Heart left ventricle (tissue), 16 donors: ENCODE results near the gene TRAF3. TPM values are rescaled to one million over a fixed set of nuclear protein-coding genes. Genes with fewer than 3 reads are reported as not detected.
A peak's percentile ranks its signal among the peaks of the same experiment; 100 is the strongest.

ENCODE experiments used
- ATAC-seq, 4 donors: fragments of 200-7000 bp; cut with Tn5 transposase; one replicate each; pipeline ENCODE4 v1.9.1; 2020 to 2022; ENCODE audit warnings: moderate library complexity in 4 of 4, mild to moderate bottlenecking in 3 of 4, moderate number of reproducible peaks in 1 of 4
- DNase-seq, 5 donors: peaks; one replicate each; pipeline ENCODE4 v3.0.0-alpha.2; 2020
- H3K27ac ChIP-seq, 12 donors: fragments of 200-600 bp; sonication (generic) in 4 of 12; one replicate each; pipeline versions ENCODE4 v1.5.0 to v1.8.0; 2016 to 2022; ENCODE audit warnings: mild to moderate bottlenecking in 2 of 12
- H3K27me3 ChIP-seq, 9 donors: fragments of 200-600 bp; sonication (generic) in 2 of 9; one replicate each; pipeline versions ENCODE4 v1.5.1 to v1.8.0; 2016 to 2022; ENCODE audit warnings: mild to moderate bottlenecking in 3 of 9
- H3K36me3 ChIP-seq, 9 donors: fragments of 200-600 bp; sonication (generic) in 2 of 9; one replicate each; pipeline versions ENCODE4 v1.5.0 to v1.8.0; 2018 to 2022; ENCODE audit warnings: mild to moderate bottlenecking in 2 of 9
- H3K4me1 ChIP-seq, 12 donors: fragments of 200-600 bp; sonication (generic) in 4 of 12; one replicate each; pipeline versions ENCODE4 v1.5.0 to v1.8.0; 2016 to 2022; ENCODE audit warnings: mild to moderate bottlenecking in 3 of 12
- H3K4me3 ChIP-seq, 12 donors: fragments of 200-600 bp; sonication (generic) in 4 of 12; one replicate each; pipeline versions ENCODE4 v1.5.0 to v1.8.0; 2017 to 2022; ENCODE audit warnings: mild to moderate bottlenecking in 9 of 12, moderate library complexity in 4 of 12
- H3K9me3 ChIP-seq, 12 donors: fragments of 200-600 bp; sonication (generic) in 4 of 12; one replicate each; pipeline versions ENCODE4 v1.5.0 to v1.8.0; 2016 to 2022; ENCODE audit warnings: mild to moderate bottlenecking in 1 of 12
- CTCF ChIP-seq, 12 donors: fragments of 200-600 bp; sonication (generic) in 4 of 12; IDR thresholded peaks; one replicate each; pipeline versions ENCODE4 v1.5.0 to v1.8.0; 2018 to 2022; ENCODE audit warnings: antibody characterized with exemption in 12 of 12, mild to moderate bottlenecking in 5 of 12
- POLR2A ChIP-seq, 2 donors: fragments of 450-650 bp; IDR thresholded peaks; one replicate each; pipeline ENCODE4 v1.6.1; 2017; ENCODE audit warnings: antibody characterized with exemption in 2 of 2, mild to moderate bottlenecking in 2 of 2, moderate library complexity in 2 of 2
- WGBS, 4 donors: extraction: QIAGEN DNeasy Blood & Tissue Kit in 2 of 4; methylation state at CpG; one replicate each; pipeline versions ENCODE4 v1.1.5 to v1.1.7; 2013 to 2018; 5-methylcytosine and 5-hydroxymethylcytosine counted together
- intact Hi-C, 10 donors: fragments of 100-400 bp; cut with DNase I; formaldehyde crosslinking; loops; one replicate each; pipeline versions ENCODE4 v1.11.1 to v1.14.2; 2022
- polyA plus RNA-seq, 2 donors: library from polyadenylated mRNA; stranded (reverse); fragments of 200-250 nt; gene quantifications; one replicate each; pipeline ENCODE4 v1.2.3, GENCODE V29; 2013
- total RNA-seq, 9 donors: library from RNA; depleted of rRNA in 2 of 9; stranded (reverse); fragments of >200 nt in 2 of 9; fragmentation: NEBNext Ultra II Directional in 3 of 9; extraction: Animal tissue kit (Norgen Biotek cat#: 25700) in 3 of 9; gene quantifications; one replicate each; pipeline versions ENCODE4 v1.1.0 to v1.2.4, GENCODE V29; 2016 to 2023
- donor health status: ischemic (EF 13 %, LVEDD 7.1; RV severe dilation, severe dysfunction).
- donor health status: healthy with polysubstance abuse.
- donor health status: DM: no; HTN: yes; CAD: no.
- donor health status: DM: no; HTN: no; CAD: no.
- donor health status: ischemic (EF 25% LVEDD 6.9; RV normal size, moderate dysfunction).
- donor health status: ischemic (EF 25% LVEDD 5.7; RV mildly dilated, moderate dysfunction).
- donor health status: healthy.
- donor health status: DM: yes; HTN: yes; CAD: no.
- donor health status: ischemic (EF 35%, LVEDD 5.7; RV mildly dilated, moderate dysfunction).
- donor health status: nonischemic (EF 11% LVEDD 7.7; RV severe dilation, severe dysfunction).
- donor health status: DM: yes; HTN: yes; CAD: no.
- donor health status: PGD.
- donor health status: ischemic (EF 29% LVEDD 5.4; RV normal size, mild dysfunction).
- donor health status: nonischemic (EF 23%, LVEDD 6.1; RV moderate dilation, normal function).

TRAF3 gene
- total and polyA plus RNA-seq, 11 donors: 1.6 to 20.6 (median 10.6) TPM

GRCh38 chr14:102907303-102907844, 130.1 kb downstream of the TRAF3 start:
- H3K9me3 ChIP-seq: no peaks in the 10 kb centered on the region
- 93 to 97% (median 96%) methylated on average over 33 of the region's 33 CpGs for WGBS, 4 donors
- no peak overlapping the region for H3K27ac ChIP-seq
- H3K36me3 ChIP-seq: peaks cover 0 to 48% (median 19%) of the 10 kb centered on the region in 9 donors
- ATAC-seq: no peak
- intact Hi-C loops: loop anchor here in 1 of 10 donors (5.0 kb wide), 1 partner anchor 130 kb away; the partner anchor contains the start of gene TRAF3
- DNase-seq: peak in 1 of 5 donors; percentile 60
- TF ChIP-seq CTCF (IDR thresholded peaks at IDR 0.05) (no peak), POLR2A (IDR thresholded peaks at IDR 0.05) (no peak)
- no peak overlapping the region for H3K4me3 ChIP-seq
- H3K4me1 ChIP-seq: no peaks in the 10 kb centered on the region
- H3K27me3 ChIP-seq: no peaks in the 10 kb centered on the region

- Histone ChIP-seq H3K27me3 (no peaks in the 10 kb centered on the region), H3K4me3 (no peak overlapping the region), H3K36me3 (peaks cover 0 to 40% (median 19%) of the 10 kb centered on the region in 9 donors), H3K4me1 (no peaks in the 10 kb centered on the region), H3K9me3 (no peaks in the 10 kb centered on the region), H3K27ac (no peak overlapping the region)
- 94 to 96% (median 96%) methylated on average over 19 to 23 of the region's 23 CpGs for WGBS, 4 donors
- no peak for ATAC-seq
- intact Hi-C loops: loop anchor here in 1 of 10 donors (5.0 kb wide), 1 partner anchor 131 kb away; the partner anchor contains the start of gene TRAF3
- TF ChIP-seq CTCF (IDR thresholded peaks at IDR 0.05): no peak
- TF ChIP-seq POLR2A (IDR thresholded peaks at IDR 0.05): no peak
- DNase-seq: peak in 1 of 5 donors; percentile 16
Measured at GRCh38 chr14:102907980-102908730, 130.9 kb downstream of the TRAF3 start.

GRCh38 chr14:102908766-102909455, 131.7 kb downstream of the TRAF3 start:
- ATAC-seq: no peak
- H3K4me3 ChIP-seq: no peak overlapping the region
- DNase-seq: no peak
- TF ChIP-seq POLR2A (IDR thresholded peaks at IDR 0.05) (no peak), CTCF (IDR thresholded peaks at IDR 0.05) (no peak)
- 93 to 96% (median 95%) methylated on average over 23 to 29 of the region's 29 CpGs for WGBS, 4 donors
- no peaks in the 10 kb centered on the region for H3K9me3 ChIP-seq
- H3K4me1 ChIP-seq: no peaks in the 10 kb centered on the region
- H3K36me3 ChIP-seq: peaks cover 0 to 32% (median 13%) of the 10 kb centered on the region in 9 donors
- no peak overlapping the region for H3K27ac ChIP-seq
- no peaks in the 10 kb centered on the region for H3K27me3 ChIP-seq
- intact Hi-C loops: loop anchor here in 1 of 10 donors (5.0 kb wide), 1 partner anchor 132 kb away; the partner anchor contains the start of gene TRAF3

- peaks cover 0 to 27% (median 12%) of the 10 kb centered on the region in 9 donors for H3K36me3 ChIP-seq
- H3K27ac ChIP-seq: no peak overlapping the region
- no peaks in the 10 kb centered on the region for H3K9me3 ChIP-seq
- no peaks in the 10 kb centered on the region for H3K27me3 ChIP-seq
- intact Hi-C loops: loop anchor here in 1 of 10 donors (5.0 kb wide), 1 partner anchor 132 kb away; the partner anchor contains the start of gene TRAF3
- no peak overlapping the region for H3K4me3 ChIP-seq
- no peak for DNase-seq
- no peak for ATAC-seq
- no peaks in the 10 kb centered on the region for H3K4me1 ChIP-seq
- WGBS, 4 donors: 86 to 91% (median 88%) methylated on average over 10 of the region's 10 CpGs
- TF ChIP-seq CTCF (IDR thresholded peaks at IDR 0.05) (no peak), POLR2A (IDR thresholded peaks at IDR 0.05) (no peak)
Measured at GRCh38 chr14:102909462-102909861, 132.2 kb downstream of the TRAF3 start.
